Kidney (tissue), 14 donors: ENCODE results near the gene LMCD1. TPM values are rescaled to one million over a fixed set of nuclear protein-coding genes. Genes with fewer than 3 reads are reported as not detected.

ENCODE experiments used
- DNase-seq, 5 donors: peaks; one replicate each; pipeline ENCODE4 v3.0.0-alpha.2; 2013 to 2020
- FAIRE-seq: peaks from 2 replicates; lab custom pipeline; 2012; peaks lifted over from hg19 to GRCh38; lab: Jason Lieb, UNC
- H3K27ac ChIP-seq, 2 donors: one replicate each; pipeline ENCODE4 v1.7.0; 2013; ENCODE audit warnings: low read depth in 2 of 2, low read length in 2 of 2, inconsistent platforms in 1 of 2
- H3K27me3 ChIP-seq: one replicate; pipeline ENCODE4 v1.7.1; 2013; ENCODE audit warnings: low read length, inconsistent platforms; ENCODE audit not compliant: control insufficient read depth, insufficient read depth
- H3K36me3 ChIP-seq, 3 donors: one replicate each; pipeline versions ENCODE4 v1.7.0 to v1.7.1; 2013; ENCODE audit warnings: low read length in 3 of 3, control low read depth in 1 of 3, inconsistent platforms in 1 of 3; ENCODE audit not compliant: insufficient read depth in 3 of 3, control insufficient read depth in 2 of 3
- H3K4me1 ChIP-seq, 3 donors: one replicate each; pipeline versions ENCODE4 v1.7.0 to v1.7.1; 2013; ENCODE audit warnings: low read length in 3 of 3, inconsistent platforms in 1 of 3, low read depth in 1 of 3; ENCODE audit not compliant: control insufficient read depth in 2 of 3, insufficient read depth in 2 of 3
- H3K4me3 ChIP-seq, 3 donors: one replicate each; pipeline versions ENCODE4 v1.7.0 to v1.8.1; 2013; ENCODE audit warnings: low read length in 3 of 3, control low read depth in 1 of 3, inconsistent platforms in 1 of 3
- H3K9ac ChIP-seq, 3 donors: one replicate each; pipeline versions ENCODE4 v1.7.0 to v1.7.1; 2013; ENCODE audit warnings: low read length in 3 of 3, control low read depth in 1 of 3, inconsistent platforms in 1 of 3
- H3K9me3 ChIP-seq, 3 donors: one replicate each; pipeline versions ENCODE4 v1.7.0 to v1.7.1; 2013; ENCODE audit warnings: low read length in 3 of 3, control low read depth in 1 of 3, inconsistent platforms in 1 of 3; ENCODE audit not compliant: control insufficient read depth in 2 of 3, insufficient read depth in 1 of 3
- intact Hi-C: fragments of 100-400 bp; cut with DNase I; formaldehyde crosslinking; loops from one replicate; pipeline ENCODE4 v1.11.1; 2022
- polyA plus RNA-seq: library from polyadenylated mRNA; stranded (reverse); fragments of 350-450 nt; fragmentation: Illumina TruSeq; extraction: RNeasy Lipid Tissue Mini Kit (QIAGEN cat#74804); gene quantifications from one replicate; pipeline ENCODE4 v1.2.3, GENCODE V29; 2014; ENCODE audit warnings: low read depth, low replicate concordance; ENCODE audit not compliant: insufficient read depth
- total RNA-seq: library from RNA; stranded (reverse); fragmentation: NEBNext Ultra II Directional; extraction: Animal tissue kit (Norgen Biotek cat#: 25700); gene quantifications from one replicate; pipeline ENCODE4 v1.2.1, GENCODE V29; 2021
- TF ChIP-seq, protein P1 (sequence below): IDR thresholded peaks from 3 replicates; pipeline ENCODE4 v1.5.1; 2012; ENCODE audit warnings: mild to moderate bottlenecking, moderate library complexity, borderline replicate concordance; ENCODE audit not compliant: insufficient read depth; ENCODE audit errors: extremely low read depth
- donor health status: control.
- donor health status: control.
- donor health status: control.
- donor health status: control.
- donor health status: control.
- donor health status: DM: yes; HTN: yes; CAD: no.
- donor health status: Normal renal cell carcinoma (clear cell type).

LMCD1 gene
- total and polyA plus RNA-seq, 2 donors from 2014 or later, result 24.3 to 65.4 TPM

DNA sequence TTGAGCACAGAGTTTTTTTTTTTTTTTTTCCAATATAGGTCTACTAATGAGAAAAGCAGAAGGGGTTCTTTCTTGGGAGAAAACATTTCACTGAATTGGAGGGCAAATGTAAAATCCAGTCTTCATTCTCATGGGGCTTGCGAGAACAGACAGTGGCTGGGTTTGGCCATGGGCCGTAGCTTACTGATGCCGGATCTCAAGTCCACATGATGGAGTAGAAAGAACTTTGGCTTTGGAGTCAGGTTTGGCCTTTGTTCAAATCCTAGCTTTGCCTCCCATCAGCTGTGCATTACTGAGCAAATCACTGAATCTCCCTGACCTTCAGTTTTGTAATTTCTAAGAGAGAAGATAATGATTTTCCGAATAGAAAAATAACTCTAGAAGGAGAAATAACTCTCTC, 59.7 kb downstream of the LMCD1 start:
- intact Hi-C loops, result no loop called here
- Histone ChIP-seq H3K36me3 (peaks cover 0 to 8% (median 3%) of the 10 kb centered on the region in 3 donors), H3K9ac (no peak overlapping the region), H3K4me3 (no peak overlapping the region), H3K4me1 (peaks cover 0 to 6% (median 0%) of the 10 kb centered on the region in 3 donors), H3K9me3 (no peaks in the 10 kb centered on the region), H3K27me3 (no peaks in the 10 kb centered on the region), H3K27ac (no peak overlapping the region)
- TF ChIP-seq, protein P1, sequence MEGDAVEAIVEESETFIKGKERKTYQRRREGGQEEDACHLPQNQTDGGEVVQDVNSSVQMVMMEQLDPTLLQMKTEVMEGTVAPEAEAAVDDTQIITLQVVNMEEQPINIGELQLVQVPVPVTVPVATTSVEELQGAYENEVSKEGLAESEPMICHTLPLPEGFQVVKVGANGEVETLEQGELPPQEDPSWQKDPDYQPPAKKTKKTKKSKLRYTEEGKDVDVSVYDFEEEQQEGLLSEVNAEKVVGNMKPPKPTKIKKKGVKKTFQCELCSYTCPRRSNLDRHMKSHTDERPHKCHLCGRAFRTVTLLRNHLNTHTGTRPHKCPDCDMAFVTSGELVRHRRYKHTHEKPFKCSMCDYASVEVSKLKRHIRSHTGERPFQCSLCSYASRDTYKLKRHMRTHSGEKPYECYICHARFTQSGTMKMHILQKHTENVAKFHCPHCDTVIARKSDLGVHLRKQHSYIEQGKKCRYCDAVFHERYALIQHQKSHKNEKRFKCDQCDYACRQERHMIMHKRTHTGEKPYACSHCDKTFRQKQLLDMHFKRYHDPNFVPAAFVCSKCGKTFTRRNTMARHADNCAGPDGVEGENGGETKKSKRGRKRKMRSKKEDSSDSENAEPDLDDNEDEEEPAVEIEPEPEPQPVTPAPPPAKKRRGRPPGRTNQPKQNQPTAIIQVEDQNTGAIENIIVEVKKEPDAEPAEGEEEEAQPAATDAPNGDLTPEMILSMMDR, result no peak
- FAIRE-seq (no peak), DNase-seq (no peak)

DNA sequence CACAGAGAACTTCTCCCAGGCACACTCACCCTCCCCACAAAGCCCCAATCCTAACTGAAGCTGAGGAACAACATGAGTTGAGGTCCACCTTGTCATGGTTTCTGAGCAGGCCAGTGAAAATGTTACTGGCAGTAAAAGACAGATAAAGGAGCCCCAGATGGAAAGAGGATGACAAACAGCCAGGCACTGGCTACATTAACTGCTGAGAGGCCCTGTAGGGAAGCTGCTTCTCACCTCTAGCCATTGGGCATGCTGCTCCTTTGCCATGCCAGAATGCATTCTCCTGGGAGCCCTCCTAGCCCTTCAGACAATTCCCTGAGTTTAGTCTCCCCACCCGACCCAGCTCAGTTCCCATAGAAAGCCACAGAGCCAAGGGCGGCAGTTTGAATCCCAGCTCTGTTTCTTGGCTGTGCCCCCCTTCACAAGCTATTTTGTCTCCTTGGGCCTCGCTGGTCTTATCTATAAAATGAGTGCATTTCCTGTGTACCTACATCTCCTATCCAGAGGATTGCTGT, 60.5 kb downstream of the LMCD1 start:
- no peak for DNase-seq
- H3K4me3 ChIP-seq, result no peak overlapping the region
- intact Hi-C loops, result no loop called here
- H3K36me3 ChIP-seq, result peaks cover 3 to 8% (median 7%) of the 10 kb centered on the region in 3 donors
- H3K9ac ChIP-seq, result no peak overlapping the region
- H3K27ac ChIP-seq, result no peak overlapping the region
- no peaks in the 10 kb centered on the region for H3K9me3 ChIP-seq
- TF ChIP-seq, protein P1, result no peak
- H3K4me1 ChIP-seq, result no peaks in the 10 kb centered on the region
- no peak for FAIRE-seq
- no peaks in the 10 kb centered on the region for H3K27me3 ChIP-seq

DNA sequence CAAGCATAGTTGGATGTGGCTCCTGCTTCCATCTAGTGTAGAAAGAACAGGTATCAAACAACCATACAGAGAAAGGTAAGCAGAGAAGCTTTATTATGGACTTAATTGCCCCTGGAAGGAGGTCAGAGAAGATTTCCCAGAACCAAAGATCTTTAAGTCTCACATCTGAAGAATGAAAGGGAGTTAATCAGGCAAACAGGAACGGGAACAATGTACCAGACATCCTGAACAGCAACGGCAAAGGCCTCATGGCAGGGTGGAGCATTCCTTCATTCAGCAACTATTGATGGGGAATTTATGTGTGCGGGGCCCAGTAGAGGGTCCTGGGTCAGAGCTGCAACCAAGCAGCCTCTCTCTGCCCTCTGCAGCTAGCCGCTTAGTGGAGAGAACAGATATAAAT, 61.5 kb downstream of the LMCD1 start:
- no peak overlapping the region for H3K4me3 ChIP-seq
- intact Hi-C loops, result no loop called here
- no peak overlapping the region for H3K9ac ChIP-seq
- no peaks in the 10 kb centered on the region for H3K9me3 ChIP-seq
- H3K4me1 ChIP-seq, result no peaks in the 10 kb centered on the region
- H3K27me3 ChIP-seq, result no peaks in the 10 kb centered on the region
- TF ChIP-seq, protein P1, result no peak
- FAIRE-seq, result no peak
- no peak for DNase-seq
- peaks cover 3 to 13% (median 11%) of the 10 kb centered on the region in 3 donors for H3K36me3 ChIP-seq
- no peak overlapping the region for H3K27ac ChIP-seq

DNA sequence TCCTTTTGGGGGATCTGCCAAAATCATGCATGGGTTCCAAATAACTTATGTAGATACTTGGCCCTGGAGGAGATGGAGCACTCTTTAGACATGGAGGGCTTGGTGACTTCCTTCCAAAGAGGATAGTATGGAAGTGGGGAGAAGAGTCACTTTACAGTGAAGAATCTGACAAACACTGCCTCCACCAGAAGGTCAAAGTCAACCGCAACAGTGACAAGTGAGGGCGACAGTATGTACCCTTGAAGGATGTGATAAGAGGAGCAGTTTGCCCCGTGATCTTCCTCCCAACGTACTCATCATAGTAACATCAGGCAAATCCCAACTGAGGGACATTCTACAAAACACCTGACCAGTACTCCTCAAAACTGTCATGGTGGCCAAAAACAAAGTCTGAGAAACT, 62.0 kb downstream of the LMCD1 start:
- Histone ChIP-seq H3K36me3 (peaks cover 3 to 15% (median 12%) of the 10 kb centered on the region in 3 donors), H3K4me3 (no peak overlapping the region), H3K27me3 (no peaks in the 10 kb centered on the region), H3K4me1 (no peaks in the 10 kb centered on the region), H3K27ac (no peak overlapping the region), H3K9ac (no peak overlapping the region), H3K9me3 (no peaks in the 10 kb centered on the region)
- FAIRE-seq (no peak), DNase-seq (no peak)
- intact Hi-C loops, result no loop called here
- TF ChIP-seq, protein P1, result no peak
